ENCODE data around the gene LRRC31. TPM values are rescaled to one million over a fixed set of nuclear protein-coding genes. Genes with fewer than 3 reads are reported as not detected.

The LRRC31 gene
- not detected for total RNA-seq
- polyA plus RNA-seq: not detected
- long read RNA-seq, donor 1: 0 reads
- long read RNA-seq, donor 2: 0 reads
- long read RNA-seq, donor 3: 0 reads
- long read RNA-seq, donor 4: 0 reads

- ATAC-seq (no peak), DNase-seq (no peak)
- Histone ChIP-seq H3K27ac (ENCODE audit: low read length) (no peak within 1 kb of the TSS), H3K4me3 (ENCODE audit: low read length) (no peak within 1 kb of the TSS), H3K27me3 (ENCODE audit: control insufficient read depth, insufficient read depth) (no peaks in the 10 kb centered on the region), H3K9me3 (ENCODE audit: control insufficient read depth, low read length) (no peaks in the 10 kb centered on the region), H3K4me1 (ENCODE audit: control insufficient read depth, insufficient read depth, low read length) (no peaks in the 10 kb centered on the region)
- 63% methylated on average over 2 of the region's 2 CpGs for WGBS
- intact Hi-C loops (cut with DNase I): loop anchor here in 2 of 4 donors (10.0 kb wide), 1 partner anchor 95 kb away; the partner anchor contains the start of gene SEC62 (in 2 of the 2)
Observed at GRCh38 chr3:169869484-169870220, at the start of gene LRRC31. TSS of gene LRRC31 (minus strand) at chr3:169869935. CDS start at chr3:169869807, 128 bp downstream.

- H3K27me3 ChIP-seq (ENCODE audit: control insufficient read depth, insufficient read depth): no peaks in the 10 kb centered on the region
- ATAC-seq (no peak), DNase-seq (no peak)
- intact Hi-C loops (cut with DNase I): no loop called here
- no peaks in the 10 kb centered on the region for H3K4me1 ChIP-seq (ENCODE audit: control insufficient read depth, insufficient read depth, low read length)
- H3K4me3 ChIP-seq (ENCODE audit: low read length): no peak overlapping the region
- no peaks in the 10 kb centered on the region for H3K9me3 ChIP-seq (ENCODE audit: control insufficient read depth, low read length)
- no peak overlapping the region for H3K27ac ChIP-seq (ENCODE audit: low read length)
- 40% methylated on average over 2 of the region's 2 CpGs for WGBS
Observed at GRCh38 chr3:169914321-169914720, 44.6 kb upstream of the LRRC31 start.

GRCh38 chr3:169913323-169913722, 43.6 kb upstream of the LRRC31 start:
- intact Hi-C loops (cut with DNase I): no loop called here
- ATAC-seq: no peak
- Histone ChIP-seq H3K4me1 (ENCODE audit: control insufficient read depth, insufficient read depth, low read length) (no peaks in the 10 kb centered on the region), H3K27me3 (ENCODE audit: control insufficient read depth, insufficient read depth) (no peaks in the 10 kb centered on the region), H3K27ac (ENCODE audit: low read length) (no peak overlapping the region), H3K4me3 (ENCODE audit: low read length) (no peak overlapping the region), H3K9me3 (ENCODE audit: control insufficient read depth, low read length) (no peaks in the 10 kb centered on the region)
- WGBS: 63% methylated on average over 3 of the region's 3 CpGs
- DNase-seq: no peak

- Histone ChIP-seq H3K9me3 (ENCODE audit: control insufficient read depth, low read length) (no peaks in the 10 kb centered on the region), H3K27me3 (ENCODE audit: control insufficient read depth, insufficient read depth) (no peaks in the 10 kb centered on the region), H3K4me3 (ENCODE audit: low read length) (no peak within 1 kb of the TSS), H3K4me1 (ENCODE audit: control insufficient read depth, insufficient read depth, low read length) (no peaks in the 10 kb centered on the region), H3K27ac (ENCODE audit: low read length) (no peak within 1 kb of the TSS)
- 95% methylated on average over 1 of the region's 1 CpG for WGBS
- DNase-seq (no peak), ATAC-seq (no peak)
- intact Hi-C loops (cut with DNase I): no loop called here
Observed at GRCh38 chr3:169911272-169911671, 41.5 kb upstream of the LRRC31 start, which contains the start of gene SAMD7. TSS of gene SAMD7 (plus strand) at chr3:169911572. CDS start at chr3:169919499, 7,927 bp downstream.

GRCh38 chr3:169907944-169908343, 38.2 kb upstream of the LRRC31 start:
- Histone ChIP-seq H3K4me1 (ENCODE audit: control insufficient read depth, insufficient read depth, low read length) (no peaks in the 10 kb centered on the region), H3K4me3 (ENCODE audit: low read length) (no peak overlapping the region), H3K27me3 (ENCODE audit: control insufficient read depth, insufficient read depth) (no peaks in the 10 kb centered on the region), H3K9me3 (ENCODE audit: control insufficient read depth, low read length) (no peaks in the 10 kb centered on the region), H3K27ac (ENCODE audit: low read length) (no peak overlapping the region)
- WGBS: 91% methylated on average over 4 of the region's 4 CpGs
- intact Hi-C loops (cut with DNase I): no loop called here
- ATAC-seq: no peak
- no peak for DNase-seq

GRCh38 chr3:169907476-169907875, 37.7 kb upstream of the LRRC31 start:
- no peak for ATAC-seq
- H3K27ac ChIP-seq (ENCODE audit: low read length): no peak overlapping the region
- intact Hi-C loops (cut with DNase I): no loop called here

GRCh38 chr3:169905404-169905803, 35.7 kb upstream of the LRRC31 start:
- no peak for ATAC-seq
- H3K9me3 ChIP-seq (ENCODE audit: control insufficient read depth, low read length): no peaks in the 10 kb centered on the region
- H3K4me1 ChIP-seq (ENCODE audit: control insufficient read depth, insufficient read depth, low read length): no peaks in the 10 kb centered on the region
- no peak overlapping the region for H3K4me3 ChIP-seq (ENCODE audit: low read length)
- no peaks in the 10 kb centered on the region for H3K27me3 ChIP-seq (ENCODE audit: control insufficient read depth, insufficient read depth)
- H3K27ac ChIP-seq (ENCODE audit: low read length): no peak overlapping the region
- WGBS: 89% methylated on average over 6 of the region's 6 CpGs
- DNase-seq: no peak
- intact Hi-C loops (cut with DNase I): no loop called here

More at GRCh38 chr3:169907476-169907875, 37.7 kb upstream of the LRRC31 start:
- DNase-seq: no peak
- Histone ChIP-seq H3K4me3 (ENCODE audit: low read length) (no peak overlapping the region), H3K9me3 (ENCODE audit: control insufficient read depth, low read length) (no peaks in the 10 kb centered on the region), H3K27me3 (ENCODE audit: control insufficient read depth, insufficient read depth) (no peaks in the 10 kb centered on the region), H3K4me1 (ENCODE audit: control insufficient read depth, insufficient read depth, low read length) (no peaks in the 10 kb centered on the region)

- WGBS: 89% methylated on average over 1 of the region's 1 CpG
- no peak for DNase-seq
- Histone ChIP-seq H3K4me1 (ENCODE audit: control insufficient read depth, insufficient read depth, low read length) (no peaks in the 10 kb centered on the region), H3K27ac (ENCODE audit: low read length) (no peak overlapping the region), H3K9me3 (ENCODE audit: control insufficient read depth, low read length) (no peaks in the 10 kb centered on the region), H3K27me3 (ENCODE audit: control insufficient read depth, insufficient read depth) (no peaks in the 10 kb centered on the region), H3K4me3 (ENCODE audit: low read length) (no peak overlapping the region)
- intact Hi-C loops (cut with DNase I): no loop called here
- ATAC-seq: no peak
Observed at GRCh38 chr3:169901453-169901852, 31.7 kb upstream of the LRRC31 start.

GRCh38 chr3:169897284-169897683, 27.5 kb upstream of the LRRC31 start:
- intact Hi-C loops (cut with DNase I): no loop called here
- WGBS: 97% methylated on average over 1 of the region's 1 CpG
- Histone ChIP-seq H3K4me1 (ENCODE audit: control insufficient read depth, insufficient read depth, low read length) (no peaks in the 10 kb centered on the region), H3K27me3 (ENCODE audit: control insufficient read depth, insufficient read depth) (no peaks in the 10 kb centered on the region), H3K27ac (ENCODE audit: low read length) (no peak overlapping the region), H3K4me3 (ENCODE audit: low read length) (no peak overlapping the region), H3K9me3 (ENCODE audit: control insufficient read depth, low read length) (no peaks in the 10 kb centered on the region)
- ATAC-seq (no peak), DNase-seq (no peak)

GRCh38 chr3:169895072-169895471, 25.3 kb upstream of the LRRC31 start:
- no peak overlapping the region for H3K27ac ChIP-seq (ENCODE audit: low read length)
- no peak for ATAC-seq
- 71% methylated on average over 6 of the region's 6 CpGs for WGBS
- intact Hi-C loops (cut with DNase I): no loop called here
- no peak for DNase-seq
- H3K27me3 ChIP-seq (ENCODE audit: control insufficient read depth, insufficient read depth): no peaks in the 10 kb centered on the region
- no peak overlapping the region for H3K4me3 ChIP-seq (ENCODE audit: low read length)
- H3K4me1 ChIP-seq (ENCODE audit: control insufficient read depth, insufficient read depth, low read length): no peaks in the 10 kb centered on the region
- H3K9me3 ChIP-seq (ENCODE audit: control insufficient read depth, low read length): no peaks in the 10 kb centered on the region

GRCh38 chr3:169894110-169894509, 24.4 kb upstream of the LRRC31 start:
- Histone ChIP-seq H3K27me3 (ENCODE audit: control insufficient read depth, insufficient read depth) (no peaks in the 10 kb centered on the region), H3K9me3 (ENCODE audit: control insufficient read depth, low read length) (no peaks in the 10 kb centered on the region), H3K27ac (ENCODE audit: low read length) (no peak overlapping the region), H3K4me1 (ENCODE audit: control insufficient read depth, insufficient read depth, low read length) (no peaks in the 10 kb centered on the region), H3K4me3 (ENCODE audit: low read length) (no peak overlapping the region)
- ATAC-seq (no peak), DNase-seq (no peak)
- intact Hi-C loops (cut with DNase I): no loop called here
- 50% methylated on average over 7 of the region's 7 CpGs for WGBS
